ENCODE data around the gene GHDC. TPM values are rescaled to one million over a fixed set of nuclear protein-coding genes. Genes with fewer than 3 reads are reported as not detected.

The GHDC gene
- total RNA-seq, 1 experiment from 2014 or later: 1.8 TPM

DNA sequence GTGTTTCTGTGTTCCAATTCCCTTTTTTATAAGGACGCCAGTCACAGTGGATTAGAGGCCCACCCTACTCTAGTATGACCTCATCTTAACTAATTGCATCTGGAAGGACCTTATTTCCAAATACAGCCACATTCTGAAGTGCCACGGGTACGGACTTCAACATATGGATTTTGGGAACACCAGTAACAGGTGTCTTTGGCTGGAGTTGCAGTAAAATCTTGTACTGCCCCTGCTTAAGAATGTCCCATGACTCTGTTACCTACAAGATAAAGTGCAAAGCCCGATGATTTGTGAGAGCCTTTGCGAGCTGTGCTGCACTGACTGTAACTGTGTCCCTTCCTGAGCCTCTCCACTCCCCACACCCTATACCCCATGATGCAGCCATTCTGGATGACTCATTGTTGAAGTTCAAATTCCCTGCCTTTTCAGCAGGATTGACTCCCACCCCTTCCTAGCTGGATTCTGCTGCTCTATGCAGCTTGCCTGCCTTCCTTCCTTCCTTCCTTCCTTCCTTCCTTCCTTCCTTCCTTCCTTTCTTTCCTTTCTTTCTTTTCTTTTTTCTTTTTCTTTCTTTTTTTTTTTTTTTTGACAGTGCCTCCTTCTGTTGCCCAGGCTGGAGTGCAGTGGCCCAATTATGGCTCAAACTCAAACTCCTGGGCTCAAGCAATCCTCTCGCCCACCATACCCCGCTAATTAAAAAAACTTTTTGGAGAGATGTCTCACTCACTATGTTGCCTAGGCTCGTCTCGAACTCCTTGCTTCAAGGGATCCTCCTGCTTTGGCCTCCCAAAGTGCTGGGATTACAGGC, 11.2 kb downstream of the GHDC start:
- peak; percentile 61 for DNase-seq (ENCODE audit: low read depth)

DNA sequence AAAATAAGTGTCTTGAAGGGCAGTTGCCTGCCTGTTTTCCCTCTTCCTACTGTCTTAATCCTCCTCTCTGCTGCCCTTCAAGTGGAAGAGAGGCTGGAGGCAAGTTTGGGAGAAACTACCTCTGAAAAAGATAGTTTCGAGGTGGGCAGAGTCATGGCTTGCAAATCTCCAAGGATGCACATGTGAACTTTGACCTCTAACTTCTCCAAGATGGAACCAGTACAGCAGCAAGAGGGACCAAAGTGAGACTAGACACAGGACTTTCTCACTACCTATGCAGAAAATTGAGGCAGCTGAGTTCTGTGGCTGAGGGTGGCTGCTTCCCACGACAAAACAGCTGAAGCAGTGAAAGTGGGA, 12.5 kb downstream of the GHDC start:
- no peak for DNase-seq (ENCODE audit: low read depth)

DNA sequence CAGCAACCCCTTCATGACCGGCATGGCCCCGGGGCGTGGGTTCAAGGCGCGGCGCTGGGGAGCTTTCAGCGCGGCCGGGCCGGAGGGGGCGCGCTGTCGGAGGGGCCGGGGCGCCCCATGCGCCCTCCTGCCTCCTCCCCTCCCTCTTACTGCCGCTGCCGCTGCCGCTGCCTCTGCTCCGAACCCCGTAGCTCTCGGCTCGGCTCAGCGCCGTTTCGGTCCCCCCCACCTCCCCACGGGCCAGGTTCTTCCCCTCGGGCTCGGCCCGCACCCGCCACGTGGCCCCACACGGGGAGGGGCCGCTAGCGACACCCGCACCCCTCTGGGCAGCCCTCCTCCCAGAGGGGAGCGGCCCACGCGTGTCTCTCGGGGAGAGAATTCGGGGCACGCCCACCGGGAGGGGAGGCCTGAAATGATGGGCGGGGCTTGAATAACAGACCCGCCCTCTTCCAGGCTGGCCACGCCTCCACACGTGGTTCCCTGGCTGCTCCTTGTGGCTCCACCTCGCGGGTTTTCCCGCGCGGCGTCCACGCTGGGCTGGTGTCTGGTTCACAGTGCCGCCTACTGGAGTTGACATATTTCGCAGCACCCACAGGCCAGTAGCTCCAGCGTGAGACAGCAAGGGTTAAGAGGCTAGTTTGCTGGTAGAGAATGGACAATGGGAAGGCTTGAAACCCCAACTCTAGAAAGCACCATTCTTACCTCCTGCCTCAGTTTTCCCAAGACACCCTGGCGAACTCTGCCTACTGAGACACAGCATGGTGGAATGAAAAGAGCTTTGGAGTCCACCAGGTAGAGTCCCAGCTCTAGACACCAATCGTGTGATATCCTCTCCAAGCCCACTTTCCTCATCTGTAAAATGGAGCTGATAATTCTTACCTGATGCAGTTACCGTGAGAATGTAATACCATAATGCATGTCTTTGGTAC, 13.1 kb downstream of the GHDC start, which contains the start of gene KCNH4:
TSS of gene KCNH4 (minus strand) at position 221 of the 929 bp plus-strand sequence. CDS start at position 24, 197 bp downstream.
- DNase-seq (ENCODE audit: low read depth): peak; percentile 77

DNA sequence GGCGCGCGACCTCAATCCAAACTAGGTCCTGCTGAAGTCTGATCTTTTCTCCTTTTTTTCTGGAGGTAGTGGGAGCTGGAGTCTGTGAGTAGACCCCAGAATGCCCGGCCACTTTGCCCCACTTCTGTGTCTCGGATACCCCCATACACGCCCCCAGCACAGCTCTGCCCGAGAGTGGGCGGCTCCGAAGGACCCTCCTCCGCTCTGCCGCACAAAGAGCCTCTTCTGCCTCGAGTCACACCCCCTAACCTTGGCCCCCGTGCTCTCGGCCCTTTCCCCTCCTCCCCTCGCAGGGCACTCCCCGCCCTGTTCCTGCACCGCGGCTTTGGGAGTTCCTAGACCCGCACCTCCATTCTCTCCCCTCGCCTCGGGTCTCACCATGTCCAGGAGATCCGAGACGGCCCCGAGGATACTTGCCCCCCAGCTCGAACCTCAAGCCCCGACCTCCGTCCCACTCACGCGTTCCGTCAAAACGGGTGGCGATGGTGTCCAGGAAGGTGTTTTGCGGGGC, 13.8 kb downstream of the GHDC start:
- no peak for DNase-seq (ENCODE audit: low read depth)

DNA sequence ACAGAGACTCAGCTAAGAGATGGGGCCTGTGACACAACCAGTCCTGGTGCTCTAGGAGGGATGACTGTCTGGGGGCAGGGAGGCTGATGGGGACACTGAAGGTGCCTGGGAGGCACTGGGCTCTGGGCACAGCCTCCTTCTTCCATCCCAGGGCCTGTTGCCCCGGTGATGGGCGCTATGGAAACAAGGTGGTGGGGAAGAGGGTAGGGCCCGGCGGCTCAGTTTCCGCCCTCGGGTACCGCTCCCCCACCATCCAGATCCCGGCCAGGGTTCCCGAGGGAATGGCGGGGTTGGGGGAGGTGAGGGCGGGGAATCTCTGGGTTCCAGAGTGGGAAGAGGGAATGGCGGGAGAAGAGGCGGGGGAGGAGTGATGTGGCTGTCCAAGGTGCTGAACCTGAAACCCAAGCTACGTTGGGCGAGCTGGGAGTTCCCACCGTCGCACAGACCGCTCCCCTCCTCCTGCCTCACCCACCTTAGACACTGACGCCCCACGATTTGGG, 14.3 kb downstream of the GHDC start:
- peak; percentile 63 for DNase-seq (ENCODE audit: low read depth)

DNA sequence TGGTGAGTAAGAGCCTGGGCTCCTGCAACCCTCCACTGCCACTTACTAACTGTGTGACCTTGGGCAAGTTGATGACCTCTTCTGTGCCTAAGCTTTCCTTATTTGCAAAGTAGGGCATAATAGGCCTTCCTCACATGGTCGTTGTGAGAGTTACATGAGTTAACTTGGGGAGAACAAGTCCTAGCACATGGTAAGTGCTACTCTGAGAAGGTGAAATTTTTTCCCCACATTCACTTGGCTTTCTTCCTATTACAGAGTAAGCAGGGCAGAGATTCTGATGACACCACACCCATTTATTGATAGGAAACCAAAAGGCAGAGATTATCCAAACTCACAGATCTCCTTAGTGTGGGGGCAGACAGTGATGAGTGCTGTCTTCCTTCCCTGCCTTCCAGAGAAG, 15.0 kb downstream of the GHDC start:
- no peak for DNase-seq (ENCODE audit: low read depth)

DNA sequence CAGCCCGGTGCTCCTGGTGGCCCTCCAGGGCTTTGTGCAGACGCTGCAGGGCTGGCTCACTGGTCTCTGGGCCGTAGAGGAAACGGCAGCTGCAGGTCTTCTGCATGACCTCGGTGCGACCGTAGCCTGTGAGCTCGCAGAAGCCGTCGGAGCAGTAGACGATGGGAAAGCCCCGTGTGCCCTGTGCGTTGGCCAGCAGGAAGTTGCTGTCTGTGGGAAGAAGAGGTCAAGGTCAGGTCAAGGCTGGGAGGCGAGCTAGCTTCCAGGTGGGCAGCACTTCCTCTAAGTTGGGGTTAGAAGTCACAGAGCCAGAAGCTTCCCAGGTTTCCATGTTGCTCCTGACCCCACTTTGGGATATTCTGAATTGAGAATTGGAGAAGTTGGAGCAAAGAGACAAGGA, 15.5 kb downstream of the GHDC start:
- DNase-seq (ENCODE audit: low read depth): no peak

DNA sequence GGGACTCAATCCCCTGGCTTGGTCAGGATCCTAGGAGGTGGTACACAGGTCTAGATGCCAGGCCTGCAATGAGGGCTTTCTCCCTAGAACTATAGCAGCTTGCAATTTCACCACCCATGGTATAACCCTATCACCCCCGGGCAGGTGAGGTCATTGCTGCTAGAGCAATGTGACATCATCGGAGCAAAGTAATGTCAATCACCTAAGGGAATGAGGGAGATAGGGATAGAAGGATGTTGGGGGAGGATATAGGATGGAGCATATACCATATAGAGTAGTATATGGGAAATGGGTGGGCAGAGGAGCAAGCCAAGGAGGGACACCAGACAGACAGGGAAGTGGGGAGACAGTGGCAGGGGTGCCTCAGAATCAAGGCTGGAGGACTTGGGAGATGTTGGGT, 16.6 kb downstream of the GHDC start:
- DNase-seq (ENCODE audit: low read depth): no peak

DNA sequence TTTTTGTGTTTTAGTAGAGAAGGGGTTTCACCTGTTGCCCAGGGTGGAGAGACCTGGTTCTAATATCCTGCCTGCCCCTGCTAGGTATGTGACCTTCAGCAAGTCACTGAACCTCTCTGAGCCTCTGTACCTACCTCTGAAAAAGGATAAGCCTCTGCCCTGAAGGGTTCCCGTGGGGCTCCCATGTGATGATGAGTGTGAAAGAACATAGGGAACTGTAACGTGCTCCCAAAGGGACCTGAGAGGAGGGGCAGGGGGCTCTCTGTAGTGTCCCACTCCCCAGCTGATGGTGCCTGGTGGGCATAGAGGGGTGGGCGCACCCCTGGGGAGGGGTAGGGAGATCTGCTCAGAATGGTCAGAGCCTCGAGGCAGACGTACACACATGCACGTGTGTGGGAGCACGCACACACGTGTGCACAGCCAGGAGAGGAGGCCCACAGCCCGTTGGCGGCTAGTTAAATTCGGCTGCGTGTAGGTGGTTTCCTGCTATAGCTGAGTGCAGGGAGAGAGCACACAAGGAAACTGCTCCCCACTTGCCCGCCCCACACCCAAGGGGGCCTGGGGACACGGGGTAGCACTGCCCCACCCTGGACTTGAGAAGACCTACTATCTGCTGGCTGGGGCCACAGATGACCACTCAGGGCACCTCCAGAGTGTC, 20.0 kb downstream of the GHDC start:
- DNase-seq (ENCODE audit: low read depth): no peak

DNA sequence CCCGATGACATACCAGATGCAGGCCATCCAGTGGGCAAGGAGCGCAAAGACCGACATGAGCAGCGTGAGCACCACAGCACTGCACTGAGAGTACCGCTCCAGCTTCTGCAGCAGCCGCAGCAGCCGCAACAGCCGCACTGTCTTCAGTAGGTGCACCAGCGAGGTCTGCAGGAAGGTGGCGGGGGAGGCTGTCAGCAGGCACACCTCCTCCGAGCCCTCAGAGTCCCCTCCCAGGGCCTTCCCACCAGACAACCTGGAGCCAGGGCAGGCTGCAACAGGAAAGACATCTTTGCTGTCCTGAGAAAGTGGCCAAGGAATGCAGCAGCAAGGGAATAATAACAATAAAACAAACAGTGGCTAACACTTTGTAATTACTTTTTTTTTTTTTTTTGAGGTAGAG, 22.5 kb downstream of the GHDC start:
- no peak for DNase-seq (ENCODE audit: low read depth)

DNA sequence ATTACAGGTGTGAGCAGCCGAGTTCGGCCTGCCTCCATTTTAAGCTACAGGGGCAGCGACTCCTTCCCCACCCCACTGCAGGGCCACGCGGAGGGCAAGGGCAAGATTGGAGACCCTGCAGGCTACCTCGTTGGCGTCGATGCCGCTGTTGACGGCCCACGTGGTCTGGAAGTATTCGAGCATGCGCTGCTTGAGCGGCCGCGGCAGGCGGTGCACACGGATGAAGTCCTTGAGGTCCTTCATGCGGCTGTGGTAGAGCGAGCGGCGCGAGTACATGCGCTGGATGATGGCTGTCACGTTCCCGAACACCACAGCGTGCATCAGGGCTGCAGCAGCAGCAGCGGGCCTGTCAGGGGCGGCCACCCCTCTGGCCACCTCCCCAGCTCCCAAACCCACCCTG, 24.9 kb downstream of the GHDC start:
- no peak for DNase-seq (ENCODE audit: low read depth)

DNA sequence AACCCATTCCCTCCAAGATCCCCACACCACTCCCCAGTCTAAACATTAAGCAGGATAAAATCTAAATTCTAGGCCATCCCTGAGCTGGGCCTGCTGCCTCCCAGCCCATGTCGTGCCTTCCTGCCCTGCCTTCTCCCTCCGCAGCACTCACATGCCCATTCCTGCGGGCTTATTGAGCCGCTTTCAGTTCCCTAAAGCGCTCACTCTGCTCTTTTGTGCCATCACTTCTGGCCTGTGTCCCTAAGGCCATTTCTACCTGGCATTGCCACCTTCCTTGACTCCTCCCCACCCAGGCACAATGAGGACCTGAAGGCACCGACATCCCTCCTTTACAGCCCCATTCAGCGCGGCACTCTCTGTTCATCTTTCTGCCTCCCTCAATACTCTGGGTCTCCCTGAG, 26.5 kb downstream of the GHDC start:
- no peak for DNase-seq (ENCODE audit: low read depth)

DNA sequence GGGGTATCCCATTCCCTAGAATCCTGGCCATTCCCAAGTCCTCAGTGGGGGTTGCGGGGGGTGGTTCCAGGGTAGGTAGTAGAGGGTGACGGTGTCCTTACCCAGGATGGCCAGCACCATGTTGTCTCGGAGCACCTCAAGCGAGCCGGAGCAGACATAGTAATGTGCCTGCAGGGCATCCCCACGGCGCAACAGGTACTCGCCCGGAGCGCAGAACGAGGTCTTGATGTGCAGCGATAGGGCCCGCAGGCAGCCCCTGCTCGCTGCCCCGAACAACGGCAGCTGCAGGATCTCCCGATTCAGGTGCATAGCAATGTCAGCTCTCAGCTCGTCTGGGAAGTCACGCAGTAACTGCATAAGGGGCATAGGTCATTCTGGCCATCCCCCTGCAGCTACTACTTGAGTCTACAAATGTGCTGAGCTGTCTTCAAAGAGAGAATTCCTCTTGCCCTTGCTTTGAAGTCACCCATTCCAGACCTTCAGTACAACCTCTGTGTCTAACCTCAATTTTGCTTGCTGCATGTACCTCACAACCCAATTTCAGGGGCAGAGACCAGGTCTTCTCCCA, 28.0 kb downstream of the GHDC start:
- DNase-seq (ENCODE audit: low read depth): no peak

DNA sequence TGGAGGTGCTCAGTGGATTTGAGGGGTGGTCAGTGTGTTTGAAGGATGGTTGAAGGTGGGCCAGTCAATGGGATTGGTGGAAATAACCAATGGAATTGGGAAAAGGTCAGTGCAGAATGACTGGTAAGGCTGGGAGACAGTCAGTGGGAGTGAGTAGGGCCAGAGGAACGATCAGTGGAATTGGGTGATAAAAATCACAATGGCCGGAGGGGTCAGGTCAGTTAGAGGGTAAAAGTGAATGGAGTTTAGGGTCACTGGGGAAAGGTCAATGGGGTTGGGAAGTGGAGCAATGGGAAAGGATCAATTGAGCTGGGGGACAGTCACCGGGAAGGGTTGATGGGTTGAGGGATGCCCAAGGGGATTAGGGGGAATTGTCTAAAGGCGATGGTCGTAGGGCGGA, 28.5 kb downstream of the GHDC start:
- DNase-seq (ENCODE audit: low read depth): no peak

DNA sequence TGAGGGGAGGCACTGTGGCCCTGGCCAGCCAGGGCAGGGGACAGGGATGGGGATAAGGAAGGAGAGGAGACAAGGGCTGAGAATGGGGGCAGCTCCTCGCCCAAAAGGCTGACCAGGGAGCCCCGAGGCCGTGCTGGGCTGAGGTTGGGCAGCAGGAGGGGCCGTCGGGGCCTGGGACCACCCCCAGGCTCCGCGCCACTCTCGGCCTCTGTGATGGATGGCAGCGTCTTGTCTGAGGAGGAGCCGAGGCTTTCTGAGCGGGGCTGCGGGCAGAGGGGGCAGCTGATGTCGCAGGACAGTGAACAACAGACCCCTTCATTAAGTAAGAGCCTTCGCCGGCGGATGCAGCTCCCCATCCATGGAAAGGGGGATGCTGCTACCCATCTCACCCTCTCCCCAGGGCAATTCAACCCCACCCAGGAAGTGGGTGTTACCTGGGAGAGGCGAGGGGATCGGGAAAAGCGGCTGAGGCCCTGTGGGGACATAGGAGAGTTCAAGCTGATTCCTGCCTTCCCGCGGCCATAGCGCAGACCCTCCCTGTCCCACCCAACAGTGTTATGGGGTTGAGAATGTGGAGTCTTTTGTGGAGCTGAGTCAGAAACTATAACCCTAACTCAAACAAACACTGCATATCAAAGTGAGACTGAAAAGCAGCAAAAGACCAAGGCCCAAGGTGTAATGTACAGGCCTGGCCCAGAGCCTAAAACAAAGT, 30.4 kb downstream of the GHDC start:
- no peak for DNase-seq (ENCODE audit: low read depth)

DNA sequence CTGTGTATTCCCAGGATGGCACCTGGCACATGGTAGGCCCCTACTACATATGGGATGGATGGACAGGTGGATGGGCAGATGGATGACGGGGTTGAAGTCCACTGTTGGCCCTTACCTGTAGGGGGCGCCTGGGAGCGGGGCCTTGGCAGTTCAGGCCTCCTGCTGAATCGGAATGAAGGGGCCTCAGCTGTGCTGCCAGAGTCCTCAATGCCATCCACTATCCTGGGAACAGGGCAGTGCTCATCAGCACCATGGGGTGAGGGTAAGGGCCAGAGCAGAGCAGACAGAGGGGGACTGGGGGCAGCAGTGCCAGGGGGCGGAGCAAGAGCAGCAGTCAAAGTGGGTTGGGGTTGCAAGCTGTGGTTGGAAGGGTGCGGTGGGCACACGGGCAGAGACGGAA, 31.2 kb downstream of the GHDC start:
- DNase-seq (ENCODE audit: low read depth): peak; percentile 35

DNA sequence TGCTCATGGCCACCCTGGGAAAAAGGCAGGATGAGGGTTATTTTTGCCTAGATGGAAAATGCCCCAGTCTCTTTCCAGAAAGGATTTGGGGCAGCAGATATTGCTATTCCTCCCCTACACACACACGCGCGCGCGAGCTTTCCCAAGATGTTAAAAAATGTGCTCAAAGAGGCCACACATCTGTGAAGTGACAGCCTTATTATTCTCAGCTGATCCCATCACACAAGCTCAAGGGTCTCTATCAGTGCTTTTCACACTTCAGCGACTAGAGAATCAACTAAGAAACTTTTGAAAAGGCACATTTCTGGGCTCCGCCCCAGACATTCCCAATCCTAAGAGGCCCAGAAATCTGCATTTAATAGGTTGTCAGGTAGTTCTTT, 33.8 kb downstream of the GHDC start:
- no peak for DNase-seq (ENCODE audit: low read depth)

DNA sequence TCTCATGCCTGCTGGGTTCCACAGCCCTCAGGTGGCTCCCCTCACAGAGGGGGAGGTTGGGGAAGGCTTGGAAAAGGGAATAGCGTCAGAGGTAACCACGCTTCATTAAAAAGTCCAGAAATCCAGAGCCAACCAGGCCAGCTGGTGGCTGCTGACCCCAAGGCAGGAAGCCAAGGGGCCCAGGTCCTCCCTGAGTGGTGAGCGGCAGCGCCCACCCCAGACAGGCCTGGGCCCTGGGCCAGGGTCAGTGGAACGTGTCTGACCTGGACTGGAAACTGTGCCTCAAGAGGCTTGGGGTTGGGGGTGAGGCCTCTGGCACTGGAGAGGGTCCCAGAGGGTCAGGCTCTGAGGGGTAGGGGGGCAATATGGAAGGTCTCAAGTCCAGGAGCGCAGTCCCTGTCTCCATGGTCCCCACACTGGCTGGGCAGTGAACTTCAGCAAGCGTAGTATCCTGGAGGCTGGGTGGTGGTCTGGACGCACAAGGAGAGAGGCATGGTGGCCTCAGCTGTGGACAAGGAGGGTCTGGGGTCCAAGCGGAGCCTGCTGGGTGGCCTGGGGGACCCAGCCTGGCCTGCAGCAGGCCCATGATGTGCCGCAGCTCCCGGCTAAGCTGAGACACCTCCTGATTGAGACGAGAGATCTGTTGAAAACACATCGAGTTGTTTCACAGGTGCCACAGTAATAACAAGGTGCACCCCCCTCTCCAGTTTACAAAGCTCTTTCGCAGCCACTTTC, 34.3 kb downstream of the GHDC start:
- DNase-seq (ENCODE audit: low read depth): no peak

DNA sequence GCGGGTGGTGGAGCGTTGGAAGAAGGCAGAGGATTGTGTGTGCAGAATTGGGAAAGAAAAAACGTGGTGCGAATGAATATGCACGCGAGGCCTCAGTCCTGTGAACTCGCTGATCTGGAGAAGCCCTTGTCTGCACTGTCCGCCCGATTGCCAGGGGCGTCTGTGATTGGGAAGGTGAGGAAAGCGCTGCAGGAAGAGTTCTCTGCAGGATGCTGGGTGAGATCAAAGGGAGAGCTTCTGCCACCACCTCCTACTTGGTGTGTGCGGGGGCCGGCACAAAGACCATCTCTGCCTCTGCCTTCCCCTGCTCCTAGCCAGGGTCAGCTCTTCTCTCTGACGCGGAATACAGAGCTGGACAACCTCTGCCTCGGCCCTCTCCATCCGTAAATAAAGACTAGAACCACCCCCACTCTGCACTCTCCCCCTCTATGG, 38.7 kb downstream of the GHDC start:
- DNase-seq (ENCODE audit: low read depth): no peak

Data from Daoy (cell line).